ENCODE data around the gene SMIM38. TPM values are rescaled to one million over a fixed set of nuclear protein-coding genes. Genes with fewer than 3 reads are reported as not detected.
"Not testable (repeated sequence)": the region's sequence is repeated elsewhere in the genome, so short reads cannot be mapped to it uniquely, and the experiment has no call there.

The SMIM38 gene
- total RNA-seq, 1 donor from 2014 or later, result 0.19 TPM

DNA sequence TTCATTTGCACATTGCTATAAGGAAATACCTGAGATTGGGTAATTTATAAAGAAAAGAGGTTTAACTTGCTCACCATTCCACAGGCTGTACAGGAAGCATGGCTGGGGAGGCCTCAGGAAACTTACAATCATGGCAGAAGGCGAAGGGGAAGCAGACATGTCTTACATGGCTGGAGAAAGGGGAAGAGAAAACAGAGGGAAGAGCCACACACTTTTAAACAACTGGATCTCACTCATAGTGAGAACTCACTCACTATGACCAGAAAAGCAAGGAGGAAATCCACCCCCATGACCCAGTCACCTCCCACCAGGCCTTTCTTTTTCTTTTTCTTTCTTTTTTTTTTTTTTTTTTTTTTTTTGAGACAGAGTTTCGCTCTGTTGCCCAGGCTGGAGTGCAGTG is 21.6 kb upstream of the SMIM38 start:
- DNase-seq (ENCODE audit: low spot score), result not testable (repeated sequence)
- intact Hi-C loops (cut with DNase I), result loop anchor here (10.0 kb wide), 1 partner anchor 291 kb away; no protein-coding TSS in a partner anchor

DNA sequence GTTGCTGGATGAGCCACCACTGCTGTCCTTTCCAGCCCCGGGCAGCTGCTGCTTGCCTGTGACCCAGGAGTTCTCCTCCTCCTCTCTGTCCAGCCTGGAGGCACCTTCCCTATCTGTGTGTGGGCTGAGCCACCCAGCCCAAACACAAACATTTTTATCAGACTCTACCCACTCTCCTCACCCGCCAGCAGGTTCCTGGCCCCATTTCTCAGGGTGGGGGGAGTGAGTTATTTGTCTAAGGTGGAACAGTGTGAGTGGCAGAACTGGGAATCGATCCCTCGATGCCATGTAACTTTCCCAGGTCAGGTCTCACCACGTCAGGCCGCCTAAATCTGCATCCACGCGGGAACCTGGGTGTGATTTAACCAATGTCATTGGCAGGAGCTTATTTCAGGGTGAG is 20.8 kb upstream of the SMIM38 start:
- intact Hi-C loops (cut with DNase I), result loop anchor here (10.0 kb wide), 1 partner anchor 290 kb away; no protein-coding TSS in a partner anchor
- DNase-seq (ENCODE audit: low spot score), result no peak

DNA sequence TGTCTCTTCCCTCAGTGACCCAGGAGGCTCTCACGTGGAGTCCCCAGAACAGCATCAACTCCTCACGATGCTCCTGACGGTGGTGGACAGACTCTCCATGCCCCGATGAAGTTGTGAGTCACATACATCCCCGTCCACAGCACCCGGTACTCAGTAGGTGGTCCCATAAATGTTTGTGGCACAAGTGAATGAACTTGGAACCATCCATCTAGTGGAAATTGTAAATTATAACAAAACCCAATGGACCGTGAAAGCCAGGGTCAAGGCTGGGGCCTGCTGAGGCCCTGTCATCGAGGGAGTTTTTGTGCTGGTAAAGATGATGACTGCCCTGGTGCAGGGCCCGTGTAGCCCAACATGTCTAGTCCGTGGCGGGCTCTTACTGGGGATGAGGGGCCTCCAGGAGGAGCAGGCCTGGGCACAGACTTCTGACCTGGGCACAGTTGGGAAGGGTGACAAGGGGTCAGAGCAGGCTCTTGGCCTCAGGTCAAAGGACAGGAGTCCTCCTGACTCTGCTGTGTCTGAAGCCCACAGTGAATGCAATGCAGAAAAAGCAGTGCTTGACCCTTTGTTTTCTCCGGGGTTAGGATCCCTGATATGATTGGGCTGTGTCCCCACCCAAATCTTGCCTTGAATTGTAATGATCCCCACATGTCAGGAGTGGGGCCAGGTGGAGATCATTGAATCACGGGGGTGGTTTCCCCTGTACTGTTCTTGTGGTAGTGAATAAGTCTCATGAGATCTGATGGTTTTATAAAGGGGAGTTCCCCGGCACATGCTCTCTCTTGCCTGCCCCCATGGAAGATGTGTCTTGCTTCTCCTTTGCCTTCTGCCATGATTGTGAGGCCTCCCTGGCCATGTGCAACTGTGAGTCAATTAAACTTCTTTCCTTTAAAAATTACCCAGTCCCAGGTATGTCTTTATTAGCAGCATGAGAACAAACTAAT is 20.0 kb upstream of the SMIM38 start:
- intact Hi-C loops (cut with DNase I), result loop anchor here (10.0 kb wide), 1 partner anchor 289 kb away; no protein-coding TSS in a partner anchor
- no peak for DNase-seq (ENCODE audit: low spot score)

DNA sequence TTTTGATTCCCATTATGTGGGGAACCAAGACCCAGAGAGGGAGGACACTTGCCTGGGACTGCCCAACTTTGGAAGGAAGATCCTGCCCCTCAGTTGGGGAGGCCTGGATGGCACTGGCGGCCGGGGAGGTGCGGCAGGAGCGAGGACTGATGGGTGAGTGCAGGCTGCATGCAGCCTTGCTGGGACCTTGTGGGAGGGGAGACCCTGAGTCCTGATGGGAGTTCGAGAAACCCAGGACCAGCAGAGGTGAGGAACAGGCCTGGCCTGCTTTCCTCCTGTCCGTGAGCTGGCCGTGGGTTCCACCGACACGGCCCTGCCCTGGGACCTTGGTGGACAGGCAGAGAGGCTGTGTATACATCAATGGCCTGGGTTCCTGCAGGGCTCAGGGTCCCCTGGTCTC is 19.3 kb upstream of the SMIM38 start:
- intact Hi-C loops (cut with DNase I), result loop anchor here (10.0 kb wide), 1 partner anchor 288 kb away; no protein-coding TSS in a partner anchor
- DNase-seq (ENCODE audit: low spot score), result peak; percentile 70

DNA sequence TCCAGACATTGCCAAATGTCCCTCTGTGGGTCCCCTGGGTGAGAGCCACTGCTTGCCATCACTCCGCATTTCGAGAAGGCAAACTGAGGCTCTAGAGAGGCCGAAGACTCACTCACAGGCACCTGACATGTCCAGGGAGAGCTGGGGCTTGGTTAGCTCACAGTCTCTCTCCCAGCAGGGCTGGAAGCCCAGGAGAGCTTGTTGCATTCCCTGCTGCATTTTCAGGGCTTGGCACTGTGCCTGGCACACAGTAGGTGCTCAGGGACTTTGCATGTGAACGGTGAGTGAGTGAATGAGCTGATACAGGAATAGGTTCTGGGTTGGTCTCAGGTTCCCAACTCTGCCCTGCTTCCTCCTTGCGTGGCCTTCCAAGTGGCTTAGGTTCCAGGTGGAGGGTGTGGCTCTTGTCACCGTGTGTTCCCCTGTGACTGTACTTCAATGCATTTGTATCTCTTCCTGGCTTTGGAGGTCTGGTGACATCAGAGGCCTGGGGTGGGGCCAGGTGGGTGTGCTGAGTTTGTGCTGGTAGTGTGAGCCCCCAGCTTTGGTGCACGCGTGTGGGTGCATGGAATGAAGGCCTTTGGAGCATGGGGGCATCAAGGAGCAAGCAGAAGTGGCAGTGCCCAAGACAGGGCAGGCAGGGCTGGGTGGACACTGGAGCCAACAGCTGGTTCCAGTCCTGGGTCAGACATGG is 18.4 kb upstream of the SMIM38 start:
- no peak for DNase-seq (ENCODE audit: low spot score)
- intact Hi-C loops (cut with DNase I), result loop anchor here (10.0 kb wide), 1 partner anchor 288 kb away; no protein-coding TSS in a partner anchor

GRCh38 chr11:69138265-69138664 is 17.5 kb upstream of the SMIM38 start:
- no peak for DNase-seq (ENCODE audit: low spot score)
- intact Hi-C loops (cut with DNase I), result loop anchor here (10.0 kb wide), 1 partner anchor 287 kb away; no protein-coding TSS in a partner anchor

- DNase-seq (ENCODE audit: low spot score); intact Hi-C loops (cut with DNase I): not testable (repeated sequence)
Measured at GRCh38 chr11:69140161-69140560, 15.6 kb upstream of the SMIM38 start.

DNA sequence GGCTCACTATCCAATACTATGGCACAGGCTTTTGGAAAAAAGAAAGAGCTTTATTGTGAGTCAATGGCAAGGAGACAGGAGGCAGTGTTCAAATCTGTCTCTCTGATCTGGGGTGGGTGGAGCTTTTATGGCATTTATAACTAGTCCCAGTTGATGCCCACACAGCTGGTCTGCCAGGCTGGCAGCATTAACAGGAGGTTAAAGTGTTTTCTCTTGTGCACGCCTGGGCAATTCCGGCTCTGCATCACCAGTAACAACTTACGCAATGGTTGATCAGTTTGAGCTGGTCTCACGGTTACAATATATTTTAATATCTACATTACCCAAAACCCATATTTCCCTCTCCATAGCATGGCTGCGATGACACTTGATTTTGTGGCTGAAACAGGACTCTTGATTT is 15.1 kb upstream of the SMIM38 start:
- no peak for DNase-seq (ENCODE audit: low spot score)
- intact Hi-C loops (cut with DNase I), result no loop called here

DNA sequence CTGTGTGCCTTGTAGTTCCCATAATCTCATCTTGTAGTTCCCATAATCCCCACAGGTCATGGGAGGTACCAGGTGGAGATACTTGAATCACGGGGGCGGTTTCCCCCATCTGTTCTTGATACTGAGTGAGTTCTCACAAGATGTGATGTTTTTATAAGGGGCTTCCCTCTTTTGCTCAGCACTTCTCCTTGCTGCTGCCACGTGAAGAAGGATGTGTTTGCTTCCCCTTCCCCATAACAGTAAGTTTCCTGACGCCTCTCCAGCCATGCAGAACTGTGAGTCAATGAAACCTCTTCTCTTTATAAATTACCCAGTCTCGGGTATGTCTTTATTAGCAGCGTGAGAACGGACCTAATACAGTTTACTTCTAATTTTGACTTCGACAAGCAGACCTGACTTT is 14.0 kb upstream of the SMIM38 start:
- DNase-seq (ENCODE audit: low spot score), result no peak
- intact Hi-C loops (cut with DNase I), result no loop called here

GRCh38 chr11:69142895-69143294 is 12.8 kb upstream of the SMIM38 start:
- DNase-seq (ENCODE audit: low spot score), result no peak
- intact Hi-C loops (cut with DNase I), result no loop called here

- no peak for DNase-seq (ENCODE audit: low spot score)
- intact Hi-C loops (cut with DNase I), result no loop called here
Measured at GRCh38 chr11:69144316-69145049, 11.3 kb upstream of the SMIM38 start.

GRCh38 chr11:69145050-69145380 is 10.7 kb upstream of the SMIM38 start:
- intact Hi-C loops (cut with DNase I), result no loop called here

GRCh38 chr11:69148377-69148762 is 7.4 kb upstream of the SMIM38 start:
- no peak for DNase-seq (ENCODE audit: low spot score)
- intact Hi-C loops (cut with DNase I), result no loop called here

More at GRCh38 chr11:69145050-69145380, 10.7 kb upstream of the SMIM38 start:
- no peak for DNase-seq (ENCODE audit: low spot score)

DNA sequence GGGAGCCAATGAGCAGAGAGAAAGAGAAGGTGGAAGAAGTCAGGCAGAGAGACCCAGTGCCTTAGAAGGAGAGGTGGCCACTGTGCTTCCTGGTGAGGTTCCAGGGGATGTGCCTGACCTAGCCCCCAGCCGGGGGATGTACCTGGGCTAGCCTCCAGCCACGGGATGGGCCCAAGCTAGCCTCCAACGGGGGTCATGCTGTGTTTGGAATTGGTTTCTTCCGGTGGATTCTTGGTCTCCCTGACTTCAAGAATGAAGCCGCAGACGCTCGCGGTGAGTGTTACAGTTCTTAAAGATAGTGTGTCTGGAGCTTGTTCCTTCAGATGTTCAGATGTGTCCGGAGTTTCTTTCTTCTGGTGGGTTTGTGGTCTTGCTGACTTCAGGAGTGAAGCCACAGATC is 6.9 kb upstream of the SMIM38 start:
- intact Hi-C loops (cut with DNase I), result no loop called here
- DNase-seq (ENCODE audit: low spot score), result no peak

DNA sequence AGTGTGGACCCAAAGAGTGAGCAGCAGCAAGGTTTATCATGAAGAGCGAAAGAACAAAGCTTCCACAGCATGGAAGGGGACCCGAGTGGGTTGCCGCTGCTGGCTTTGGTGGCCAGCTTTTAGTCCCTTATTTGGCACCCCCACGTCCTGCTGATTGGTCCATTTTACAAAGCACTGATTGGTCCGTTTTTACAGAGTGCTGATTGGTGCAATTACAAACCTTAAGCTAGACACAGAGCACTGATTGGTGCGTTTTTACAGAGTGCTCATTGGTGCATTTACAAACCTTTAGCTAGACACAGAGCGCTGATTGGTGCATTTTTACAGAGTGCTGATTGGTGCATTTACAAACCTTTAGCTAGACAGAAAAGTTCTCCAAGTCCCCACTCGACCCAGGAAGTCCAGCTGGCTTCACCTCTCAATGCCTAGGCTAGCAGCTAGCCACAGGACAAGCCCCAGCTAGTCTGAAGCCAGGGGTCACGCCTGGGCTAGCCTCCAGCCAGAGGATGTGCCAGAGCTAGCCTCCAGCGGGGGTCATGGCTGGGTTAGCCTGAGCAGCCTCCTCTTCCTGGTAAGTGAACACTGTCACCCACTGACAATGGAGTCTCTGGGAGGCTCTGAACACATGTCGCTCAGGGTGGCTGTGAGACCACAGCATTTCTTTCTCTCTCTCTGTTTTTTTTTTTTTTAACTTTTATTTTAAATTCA is 6.2 kb upstream of the SMIM38 start:
- DNase-seq (ENCODE audit: low spot score); intact Hi-C loops (cut with DNase I): not testable (repeated sequence)

DNA sequence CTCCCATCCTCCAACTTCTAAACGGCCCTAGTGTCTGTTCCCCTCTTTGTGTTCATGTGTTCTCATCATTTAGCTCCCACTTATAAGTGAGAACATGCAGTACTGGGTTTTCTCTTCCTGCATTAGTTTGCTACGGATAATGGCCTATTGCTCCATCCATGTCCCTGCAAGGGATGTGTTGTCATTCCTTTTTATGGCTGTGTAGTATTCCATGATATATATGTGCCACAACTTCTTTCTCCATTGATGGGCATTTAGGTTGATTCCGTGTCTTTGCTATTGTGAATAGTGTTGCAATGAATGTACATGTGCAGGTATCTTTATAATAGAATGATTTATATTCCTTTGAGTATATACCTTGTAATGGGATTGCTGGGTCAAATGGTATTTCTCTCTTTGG is 5.6 kb upstream of the SMIM38 start:
- intact Hi-C loops (cut with DNase I), result no loop called here
- no peak for DNase-seq (ENCODE audit: low spot score)

DNA sequence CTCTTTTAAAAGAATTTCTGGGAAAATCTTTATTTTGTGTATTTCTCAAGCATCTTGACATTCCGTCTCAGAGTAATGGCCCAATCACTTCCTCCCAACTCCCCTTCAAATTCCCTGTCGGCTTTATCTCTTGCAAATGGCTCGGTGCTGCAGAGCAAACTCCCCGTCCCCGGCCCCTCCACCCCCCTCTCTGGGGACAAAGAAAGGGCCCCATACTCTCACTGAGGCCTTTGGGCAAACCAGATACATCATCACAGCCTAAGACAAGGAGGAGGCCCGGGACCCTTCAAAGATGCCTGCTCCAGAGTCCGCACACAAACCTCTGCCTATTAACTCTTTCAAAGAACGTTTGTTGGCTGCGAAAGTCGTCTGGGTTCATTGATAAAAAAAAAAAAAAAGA is 3.9 kb upstream of the SMIM38 start:
- intact Hi-C loops (cut with DNase I), result no loop called here
- DNase-seq (ENCODE audit: low spot score), result no peak

DNA sequence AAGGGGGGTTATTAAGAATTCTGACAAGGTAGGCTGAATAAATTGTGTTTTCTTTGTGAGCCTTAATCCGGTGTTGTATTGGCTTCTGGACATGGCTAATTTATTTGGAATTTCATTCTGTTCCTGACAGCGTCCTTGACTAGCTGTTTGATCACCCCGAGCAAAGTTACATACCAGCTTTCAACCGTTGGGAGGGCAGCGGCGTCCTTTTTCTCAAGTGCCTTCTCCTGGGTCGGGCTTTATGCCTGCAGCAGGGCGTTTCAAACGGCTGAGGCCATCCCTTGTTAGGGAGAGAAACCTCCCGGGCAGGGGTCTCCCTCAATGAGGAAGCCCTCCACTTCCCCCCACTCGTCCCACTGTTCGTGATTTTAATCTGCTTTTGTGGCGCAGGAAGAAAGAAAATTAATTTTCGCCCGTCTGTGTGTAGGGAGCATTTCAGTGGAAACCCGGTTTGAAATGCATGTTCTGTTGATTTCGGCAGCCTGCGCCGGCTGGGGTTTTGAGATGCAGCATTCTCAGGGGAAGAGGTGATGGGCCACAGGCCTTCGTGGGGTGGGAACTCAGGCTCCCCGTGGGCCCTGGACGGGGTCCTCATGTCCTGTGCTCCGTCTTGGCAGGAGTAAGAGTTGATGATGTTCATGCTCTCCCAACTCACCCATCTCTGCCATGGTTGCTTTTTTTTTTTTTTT is 2.9 kb upstream of the SMIM38 start:
- DNase-seq (ENCODE audit: low spot score), result no peak
- intact Hi-C loops (cut with DNase I), result no loop called here

GRCh38 chr11:69153661-69154060 is 2.1 kb upstream of the SMIM38 start:
- no peak for DNase-seq (ENCODE audit: low spot score)
- intact Hi-C loops (cut with DNase I), result no loop called here
